ENCODE measurements around the gene TMEM215. TPM values are rescaled to one million over a fixed set of nuclear protein-coding genes. Genes with fewer than 3 reads are reported as not detected.

Gene TMEM215
- total RNA-seq, result 52.2 TPM

GRCh38 chr9:32783168-32783891 is at the start of gene TMEM215:
Gene TMEM215 (plus strand): TSS chr9:32783540. CDS start chr9:32784184, 644 bp downstream.

Other genes starting within 250 kb of the TMEM215 start
- gene SMIM27, start 231.2 kb upstream of the TMEM215 start, total RNA-seq, result 3.3 TPM
- 47.6 TPM for gene TOPORS, start 231.0 kb upstream of the TMEM215 start, total RNA-seq
- gene NDUFB6, start 210.4 kb upstream of the TMEM215 start, total RNA-seq, result 61.1 TPM
- not detected for gene TAF1L, start 147.9 kb upstream of the TMEM215 start, total RNA-seq
- 31.9 TPM for gene APTX, start 218.1 kb downstream of the TMEM215 start, total RNA-seq
- gene DNAJA1, start 241.7 kb downstream of the TMEM215 start, total RNA-seq, result 152 TPM